ENCODE results near the gene UIMC1.

The UIMC1 gene

DNA sequence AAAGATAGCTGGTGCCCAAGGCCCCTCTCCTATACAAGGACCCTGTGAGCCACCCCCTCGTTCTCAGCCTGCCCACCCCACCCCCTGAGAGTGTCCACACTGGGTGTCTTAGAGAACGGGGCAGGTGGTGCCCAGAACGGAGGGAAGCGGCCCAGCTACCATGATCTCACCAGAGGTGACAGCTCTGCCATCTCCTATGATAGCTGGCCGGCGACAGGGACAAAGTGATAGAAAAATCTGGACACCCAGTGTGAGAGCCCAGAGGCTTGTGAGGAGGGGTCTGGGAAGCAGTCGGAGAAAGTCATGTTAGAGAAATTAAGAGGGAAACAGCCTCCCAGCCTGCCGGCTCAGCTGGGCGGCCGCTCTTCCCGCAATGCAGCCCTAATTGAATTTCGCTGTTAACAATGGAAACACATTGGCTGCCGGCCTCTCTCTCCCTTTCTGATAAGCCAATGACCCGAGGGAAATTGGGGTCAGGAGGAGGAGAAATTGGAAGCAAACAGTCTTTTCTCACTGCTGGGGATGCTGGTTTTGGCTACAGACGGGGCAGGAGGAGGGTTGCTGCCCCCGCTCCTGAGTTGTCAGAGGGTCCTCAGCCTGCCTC is 139.8 kb downstream of the UIMC1 start:
- no peak for DNase-seq

DNA sequence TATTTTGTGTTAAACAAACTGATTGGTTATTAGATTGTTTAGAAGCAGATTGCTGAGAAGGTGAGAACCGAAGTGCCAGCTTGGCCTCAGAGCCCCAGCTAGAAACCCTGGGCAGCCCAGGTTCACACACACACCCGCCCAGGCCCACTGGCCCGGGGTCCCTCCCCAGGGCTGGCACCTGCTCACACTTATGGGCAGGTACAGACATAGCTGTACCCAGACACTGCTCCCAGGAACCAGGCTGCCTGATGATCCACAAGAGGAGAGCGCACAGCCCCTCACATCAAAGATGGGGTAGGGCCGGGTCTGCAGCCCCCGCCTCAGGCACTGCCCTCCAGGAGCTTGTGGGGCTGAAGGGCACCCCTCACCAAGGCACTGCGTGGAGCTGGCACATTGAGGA is 140.6 kb downstream of the UIMC1 start:
- DNase-seq = no peak

DNA sequence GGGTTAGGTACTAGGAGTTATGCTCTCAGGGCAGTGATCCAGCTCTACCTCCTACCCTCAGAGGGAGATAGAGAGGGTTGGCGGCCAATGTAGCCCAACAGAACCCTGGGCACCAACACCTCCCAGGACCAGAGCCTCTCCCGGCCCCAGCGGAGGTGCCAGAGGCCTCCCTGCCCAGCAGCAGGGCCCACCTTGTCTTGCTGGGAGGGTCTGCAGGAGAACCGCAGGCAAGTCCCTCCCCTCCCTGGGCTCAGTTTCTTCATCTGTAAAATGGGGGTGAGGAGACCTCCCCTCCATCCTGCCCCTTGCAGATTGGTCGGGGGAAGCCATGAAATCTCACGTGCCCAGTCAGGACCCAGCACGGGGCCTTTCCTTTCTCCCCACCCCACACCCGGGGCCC is 141.8 kb downstream of the UIMC1 start:
- DNase-seq = no peak

DNA sequence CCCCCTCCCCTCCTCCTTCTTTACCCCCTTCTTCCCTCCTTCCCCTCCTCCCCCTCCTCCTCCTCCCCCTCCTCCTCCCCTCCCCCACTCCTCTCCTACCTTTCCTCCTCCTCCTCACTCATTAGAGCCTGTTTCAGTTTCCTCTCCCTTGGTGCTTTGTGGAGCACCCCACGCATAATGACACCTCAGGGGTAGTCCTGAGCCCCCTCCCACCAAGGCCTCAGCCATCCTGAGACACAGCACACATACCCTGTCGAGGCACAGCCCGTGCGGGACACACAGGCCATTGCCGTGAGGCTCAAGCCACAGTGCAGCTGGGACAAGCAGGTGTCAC is 142.8 kb downstream of the UIMC1 start:
- no peak for DNase-seq

DNA sequence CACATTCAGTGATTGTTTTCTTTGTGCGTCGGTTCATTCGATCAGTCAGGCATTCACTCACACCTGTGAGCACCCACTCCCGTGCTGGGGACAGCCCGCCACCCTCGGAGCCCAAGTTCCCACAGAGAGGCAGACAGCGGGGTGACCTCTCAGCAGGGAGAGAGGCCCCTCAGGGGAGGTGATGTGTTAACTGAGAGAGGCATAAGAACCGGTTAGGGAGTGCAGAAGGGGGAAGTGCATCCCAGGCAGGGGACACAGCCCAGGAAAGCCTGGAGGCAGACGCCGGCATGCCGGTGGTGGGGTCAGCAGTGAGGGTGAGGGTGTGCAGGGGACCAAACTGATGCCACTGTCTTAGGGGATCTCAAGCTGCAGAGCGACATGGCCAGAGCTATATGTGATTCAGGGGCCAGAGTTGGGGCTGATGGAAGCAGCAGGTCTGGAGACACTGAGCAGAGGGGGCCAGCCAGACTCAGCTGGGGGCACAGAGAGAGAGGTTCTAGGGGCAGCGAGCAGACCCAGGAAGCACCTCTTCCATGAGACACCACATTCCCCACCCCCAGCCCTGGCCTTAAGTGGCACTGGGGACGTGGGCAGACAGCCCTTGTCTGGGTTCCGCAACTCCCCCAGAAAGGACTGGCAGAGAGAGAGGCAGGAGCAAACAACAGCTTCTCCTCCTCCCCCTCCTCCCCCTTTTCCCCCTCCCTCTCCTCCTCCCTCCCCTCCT is 143.4 kb downstream of the UIMC1 start:
- no peak for DNase-seq

DNA sequence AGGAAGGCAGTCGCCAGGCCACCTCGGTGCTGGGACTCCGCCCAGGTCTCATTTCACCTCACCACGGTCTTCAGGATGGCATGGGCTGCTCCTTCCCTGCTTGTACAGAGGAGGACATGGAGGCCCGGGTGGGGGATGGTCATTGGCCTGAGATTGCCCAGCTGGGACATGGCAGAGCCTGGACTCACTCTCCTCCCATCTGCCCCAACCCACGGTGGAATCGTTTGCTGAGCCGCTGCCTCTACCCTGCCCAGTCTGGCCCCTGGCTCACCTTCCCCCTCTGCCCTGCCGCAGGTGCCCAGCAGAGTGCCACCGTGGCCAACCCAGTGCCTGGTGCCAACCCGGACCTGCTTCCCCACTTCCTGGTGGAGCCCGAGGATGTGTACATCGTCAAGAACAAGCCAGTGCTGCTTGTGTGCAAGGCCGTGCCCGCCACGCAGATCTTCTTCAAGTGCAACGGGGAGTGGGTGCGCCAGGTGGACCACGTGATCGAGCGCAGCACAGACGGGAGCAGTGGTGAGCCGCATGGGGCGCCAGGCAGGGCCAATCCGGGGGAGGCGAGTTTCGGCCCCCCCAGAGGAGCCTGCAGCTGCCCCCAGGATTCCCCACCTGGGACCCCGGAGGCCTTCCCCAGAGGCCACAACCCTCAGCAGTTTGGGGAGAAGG is 144.1 kb downstream of the UIMC1 start:
- DNase-seq = no peak

DNA sequence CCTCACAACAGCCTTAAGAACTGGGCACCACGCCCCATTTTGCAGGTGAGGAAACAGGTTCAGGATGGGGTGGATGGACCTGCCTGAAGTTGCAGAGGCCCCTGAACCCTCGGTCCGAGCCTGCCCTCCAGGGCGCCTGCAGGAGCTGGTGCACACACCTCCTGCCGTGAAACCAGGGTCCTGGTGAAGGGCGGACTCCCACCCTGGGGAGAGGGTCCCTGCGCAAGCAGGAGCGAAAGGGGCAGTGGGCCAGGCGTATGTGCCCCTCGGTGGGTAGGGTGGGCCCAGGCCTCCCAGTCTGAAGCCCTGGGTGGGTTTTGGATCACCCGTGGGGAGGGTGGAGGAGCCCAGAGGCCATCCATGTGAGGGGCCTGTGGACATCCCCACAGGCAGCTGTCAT is 145.3 kb downstream of the UIMC1 start:
- no peak for DNase-seq

DNA sequence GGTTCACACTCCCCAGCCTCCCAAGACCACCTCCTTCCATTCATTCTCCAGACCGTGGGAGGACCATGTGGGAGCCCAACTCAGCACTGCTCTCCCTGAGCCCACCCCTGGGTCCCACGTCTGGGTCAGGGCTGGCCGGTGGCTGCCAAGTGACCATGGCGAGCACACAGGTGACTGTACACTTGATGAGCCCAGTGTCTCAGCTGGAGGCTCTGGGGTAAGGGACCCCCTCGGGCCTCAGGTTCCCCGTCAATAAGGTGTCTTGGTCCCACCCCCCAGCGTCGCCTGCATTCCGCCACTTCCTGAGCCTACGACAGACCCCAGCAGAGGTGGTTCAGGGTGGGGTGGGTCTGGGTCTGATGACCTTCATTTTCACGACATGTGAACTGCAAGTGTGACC is 146.2 kb downstream of the UIMC1 start:
- DNase-seq = no peak

DNA sequence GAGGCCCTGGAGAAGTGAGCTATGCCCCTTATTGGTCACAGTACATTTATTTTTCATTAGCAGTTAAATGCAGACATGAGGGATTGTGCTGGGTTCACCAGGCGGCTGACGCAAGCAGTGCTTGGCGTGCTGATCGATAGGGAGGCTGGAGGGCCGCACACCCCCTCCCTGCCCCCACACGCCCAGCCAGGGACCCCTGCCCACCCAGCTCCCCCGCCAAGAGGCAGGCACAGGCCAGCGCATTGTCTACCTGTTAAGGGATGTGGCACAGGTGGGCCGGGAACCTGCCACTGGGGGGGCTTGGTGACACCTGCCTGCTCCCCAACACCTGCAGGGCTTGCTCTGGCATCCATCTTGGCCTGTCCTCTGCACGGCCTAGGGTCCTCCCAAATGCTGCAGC is 146.7 kb downstream of the UIMC1 start:
- no peak for DNase-seq

DNA sequence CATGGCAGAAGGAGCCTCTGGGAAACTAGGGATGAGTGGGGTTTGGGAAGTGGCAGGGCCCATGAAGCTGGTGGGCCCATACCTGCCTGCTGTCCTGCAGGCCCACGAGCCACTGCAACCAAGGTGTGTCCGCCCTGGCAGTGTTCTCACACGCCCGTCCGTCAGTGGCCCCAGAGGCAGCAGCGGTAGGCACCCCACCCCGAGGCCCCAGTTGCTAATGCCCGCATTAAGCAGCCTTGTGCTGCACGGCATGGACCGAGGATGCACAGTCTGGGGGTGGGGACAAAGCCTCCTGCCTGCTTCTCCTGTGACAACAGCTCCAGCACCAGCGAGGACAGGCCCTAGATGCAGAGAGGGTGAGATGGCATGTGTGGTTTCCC is 148.7 kb downstream of the UIMC1 start:
- DNase-seq = no peak

DNA sequence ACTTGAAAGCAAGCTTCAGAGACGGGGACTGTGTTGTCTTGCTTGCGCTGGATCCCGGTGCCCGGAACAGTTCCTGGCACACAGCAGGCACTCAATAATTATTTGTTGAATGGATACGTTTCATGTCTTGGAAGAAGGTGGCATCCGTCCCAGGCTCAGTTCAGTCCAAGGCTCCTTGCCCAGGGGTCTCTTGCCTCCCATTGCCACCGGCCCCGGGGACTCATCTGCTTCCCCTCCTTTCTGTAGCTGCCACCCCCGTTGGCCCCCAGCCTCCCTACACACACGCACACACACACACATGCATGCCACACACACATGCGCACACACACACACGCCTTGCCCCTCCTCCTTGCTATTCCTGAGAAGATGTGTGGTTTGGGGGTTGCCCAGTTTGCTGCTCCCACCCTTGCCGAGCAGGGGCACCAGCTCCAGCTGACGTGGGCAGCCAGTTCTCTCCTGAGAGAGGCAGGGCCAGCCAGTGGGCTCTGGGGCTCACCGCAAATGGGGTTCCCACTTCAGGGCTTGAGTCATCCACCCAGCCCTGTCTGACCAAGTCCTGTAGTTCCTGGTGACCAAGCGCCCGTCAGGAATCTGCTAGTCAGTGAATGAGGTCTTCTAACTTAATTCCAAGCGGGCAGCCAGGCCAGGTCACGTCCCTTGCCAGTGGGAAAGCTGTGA is 149.2 kb downstream of the UIMC1 start:
- no peak for DNase-seq

DNA sequence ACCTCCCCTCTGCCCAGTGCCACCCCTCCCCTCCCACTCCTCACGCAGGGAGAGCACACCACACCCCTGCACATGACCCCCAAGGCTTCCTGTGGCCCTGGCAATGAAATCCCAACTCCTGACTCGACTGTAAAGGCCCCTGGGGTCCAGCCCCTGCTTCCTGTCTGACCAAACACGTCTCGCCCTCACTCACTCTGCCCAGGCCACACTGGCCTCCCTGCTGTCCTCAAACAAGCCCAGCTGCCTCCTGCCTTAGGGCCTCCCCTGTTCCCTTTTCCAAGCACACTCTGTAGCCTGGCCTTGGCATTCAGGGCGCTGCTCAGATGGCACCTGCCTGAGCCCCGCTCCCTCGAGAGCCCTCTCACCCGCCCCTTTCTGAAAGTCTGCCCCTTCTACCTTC is 149.8 kb downstream of the UIMC1 start:
- DNase-seq = no peak

DNA sequence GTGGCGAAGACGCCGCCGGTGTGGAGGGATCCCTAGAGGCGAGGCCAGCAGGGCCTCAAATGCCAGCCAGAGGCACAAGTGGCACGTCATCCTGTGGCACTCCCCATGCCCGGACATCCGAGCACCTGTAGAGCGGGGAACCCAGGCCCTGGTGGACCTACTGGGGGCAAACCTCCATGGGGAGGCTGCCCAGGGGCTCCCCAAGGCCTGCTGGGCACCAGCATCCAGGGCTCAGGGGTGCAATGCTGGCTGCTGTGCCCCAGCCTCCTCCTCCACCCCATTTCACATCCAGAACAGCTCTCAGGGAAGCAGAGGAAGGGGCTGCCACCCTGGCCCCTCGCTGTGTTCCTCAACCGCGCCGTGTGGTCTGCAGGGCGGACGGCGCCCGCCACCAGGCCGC is 151.0 kb downstream of the UIMC1 start:
- no peak for DNase-seq

Measured in DMS 273 treated with DMSO at 0.1 percent for 48 hours (cell line).